ENCODE data around the gene ADGRL3.
A peak's percentile ranks its signal among the peaks of the same experiment; 100 is the strongest.

Gene ADGRL3

DNA sequence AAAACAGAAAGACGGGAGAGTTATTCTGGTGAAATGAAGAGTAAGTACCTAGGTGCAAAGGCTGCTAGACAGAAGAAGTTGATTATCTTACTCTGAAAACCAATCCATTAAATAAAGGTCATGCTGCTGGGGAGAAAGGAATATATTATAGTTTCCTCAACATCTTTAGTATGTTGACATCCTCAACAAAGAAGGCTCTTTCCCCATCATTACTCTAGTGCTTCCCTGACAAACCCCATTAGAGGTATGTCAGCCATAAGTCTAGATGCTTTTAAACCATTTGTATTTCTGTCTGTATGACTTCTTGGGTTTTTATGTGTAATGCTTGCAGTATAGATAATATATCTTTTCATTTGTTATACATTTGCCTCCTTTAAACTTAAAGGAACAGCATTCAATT, 75.9 kb downstream of the ADGRL3 start:
- no peak for DNase-seq

DNA sequence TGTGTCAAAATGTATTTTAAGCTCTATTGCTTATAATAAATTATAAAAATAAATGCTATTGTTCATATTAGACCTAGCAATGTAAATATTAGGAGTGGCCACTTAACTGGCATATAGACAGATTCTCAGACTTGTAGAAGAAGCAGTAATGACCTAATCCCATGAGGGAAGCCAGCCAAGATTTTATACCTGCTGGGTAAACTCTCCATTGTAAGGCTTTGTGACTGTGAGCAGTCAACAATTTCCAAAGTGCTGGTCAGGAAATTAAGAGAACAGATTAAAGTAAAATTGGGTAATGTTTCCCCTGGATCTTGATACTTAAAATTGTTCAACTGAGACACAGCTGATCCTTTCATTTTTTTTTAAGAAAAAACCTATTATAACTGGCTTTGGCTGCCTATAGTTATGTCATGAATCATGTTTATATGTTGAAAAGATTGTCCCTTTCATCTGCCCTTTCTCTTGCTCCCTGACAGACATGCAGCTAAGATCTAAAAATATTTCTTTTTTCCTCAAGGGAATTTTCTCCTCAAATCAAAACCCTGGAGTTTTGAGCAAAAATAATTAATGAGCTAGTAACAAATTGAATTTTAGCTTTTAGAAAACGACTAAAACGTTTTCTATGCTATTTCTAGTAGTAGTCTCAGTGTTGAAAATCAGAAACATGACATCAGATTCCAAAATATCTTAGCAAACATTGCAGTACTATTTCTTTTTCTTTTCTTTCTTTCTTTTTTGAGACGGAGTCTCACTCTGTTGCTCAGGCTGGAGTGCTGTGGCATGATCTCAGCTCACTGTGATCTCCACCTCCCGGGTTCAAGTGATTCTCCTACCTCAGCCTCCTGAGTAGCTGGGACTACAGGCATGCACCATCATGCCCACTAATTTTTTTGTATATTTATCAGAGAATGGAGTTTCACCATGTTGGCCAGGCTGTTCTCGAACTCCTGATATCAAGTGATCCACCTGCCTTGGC, 77.9 kb downstream of the ADGRL3 start:
- DNase-seq, result no peak

DNA sequence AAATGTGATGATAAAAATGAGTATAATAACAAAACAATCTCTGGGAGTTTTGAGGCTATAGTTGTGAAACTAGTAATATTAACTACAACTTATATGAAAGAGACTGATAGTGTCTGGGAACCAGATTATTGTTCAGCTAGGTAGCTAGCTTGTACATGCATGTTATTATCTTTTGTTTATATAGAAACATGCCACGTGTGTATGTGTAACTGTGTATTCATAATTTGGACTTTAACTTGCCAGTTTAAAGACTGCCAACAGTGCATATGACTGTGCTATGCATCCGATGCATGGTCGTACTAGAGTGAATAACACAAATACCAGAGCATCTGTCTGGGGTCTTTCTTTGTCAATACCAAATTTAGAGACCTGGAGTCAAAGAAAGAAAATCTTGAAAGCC, 92.2 kb downstream of the ADGRL3 start:
- no peak for DNase-seq

DNA sequence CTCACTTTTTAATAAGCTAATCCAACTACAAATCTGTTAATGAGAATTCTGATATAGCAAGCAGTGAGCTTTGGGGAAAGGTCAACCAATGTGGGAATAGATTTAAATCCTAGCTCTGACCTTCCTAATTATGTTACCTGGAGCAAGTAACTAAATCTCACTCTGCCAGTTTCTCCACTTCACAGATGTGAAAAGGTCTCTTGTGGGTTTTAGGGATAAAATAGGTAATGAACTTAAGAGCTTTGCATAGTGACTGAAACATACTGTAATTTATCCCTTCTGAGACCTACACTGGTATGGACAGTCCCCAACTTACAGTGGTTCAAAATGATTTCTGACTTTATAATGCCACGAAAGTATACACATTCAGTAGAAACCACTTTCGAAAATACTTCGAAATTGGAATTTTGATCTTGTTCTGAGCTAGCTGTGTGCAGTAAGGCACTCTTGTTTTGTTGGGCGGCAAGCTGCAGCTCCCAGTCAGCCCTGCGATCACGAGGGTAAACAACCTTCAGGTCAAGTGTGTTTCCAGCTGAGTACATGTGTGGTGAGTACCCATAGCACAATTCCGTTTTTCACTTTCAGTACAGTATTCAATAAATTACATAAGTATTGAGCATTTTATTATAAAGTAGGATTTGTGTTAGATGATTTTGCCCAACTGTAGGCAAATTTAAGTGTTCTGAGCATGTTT, 93.7 kb downstream of the ADGRL3 start:
- DNase-seq, result no peak

DNA sequence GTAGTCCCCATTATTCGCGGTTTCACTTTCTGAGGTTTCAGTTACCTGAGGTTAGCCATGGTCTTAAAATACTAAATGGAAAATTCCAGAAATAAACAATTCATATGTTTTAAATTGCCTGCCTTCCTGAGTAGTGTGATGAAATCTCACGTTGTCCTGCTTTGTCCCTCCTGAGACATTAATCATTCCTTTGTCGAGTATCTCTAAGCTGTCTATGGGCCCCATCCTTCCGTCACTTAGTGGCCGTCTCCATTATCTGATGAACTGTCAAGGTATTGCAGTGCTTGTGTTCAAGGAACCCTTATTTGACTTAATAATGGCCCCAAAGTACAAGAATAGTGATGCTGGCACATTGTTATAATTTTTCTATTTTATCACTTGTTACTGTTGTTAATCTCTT, 94.8 kb downstream of the ADGRL3 start:
- no peak for DNase-seq

DNA sequence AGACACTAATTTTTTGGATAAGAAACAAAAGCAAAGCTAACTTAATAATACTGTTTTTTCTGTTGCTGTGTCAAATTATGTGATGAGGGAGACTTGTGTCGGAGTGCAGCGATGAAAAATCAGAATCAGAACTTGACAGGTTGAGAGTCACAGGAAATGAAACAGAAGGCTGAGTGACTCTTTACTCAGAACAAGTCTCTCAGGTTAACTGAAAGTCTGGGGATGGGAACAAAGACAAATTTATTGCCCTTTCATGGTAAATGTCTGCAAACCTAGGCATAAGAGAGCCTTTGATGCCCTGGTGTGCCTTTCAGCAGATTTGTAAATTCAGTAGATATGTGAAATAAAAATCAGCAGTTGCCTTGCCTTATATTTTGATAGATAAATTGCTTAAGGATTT, 96.0 kb downstream of the ADGRL3 start:
- DNase-seq, result no peak

DNA sequence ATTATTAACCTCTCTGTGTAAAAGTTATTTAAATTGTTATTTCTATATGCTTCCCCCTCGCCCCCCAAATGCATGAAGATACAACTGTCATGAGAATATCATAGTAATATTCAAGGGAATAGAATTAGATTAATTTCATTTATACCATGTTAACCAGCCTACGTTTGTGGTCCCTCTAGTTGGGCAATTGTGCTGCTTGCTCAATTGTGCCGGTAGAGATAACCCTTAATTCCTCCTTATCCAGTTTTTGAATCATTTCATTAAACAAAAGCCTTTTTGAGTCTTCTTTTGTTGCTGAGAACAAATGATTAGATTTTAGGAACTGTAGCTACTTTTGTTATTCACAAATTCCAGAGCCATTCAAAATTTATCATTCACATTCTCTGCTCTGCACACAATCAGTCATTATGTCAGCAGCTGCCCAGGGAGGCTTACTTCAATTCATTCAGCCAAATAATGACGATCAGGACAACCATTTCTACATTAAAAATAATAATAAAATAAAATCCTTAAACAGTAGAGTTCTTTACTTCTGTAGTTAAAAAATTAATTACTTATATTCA, 98.1 kb downstream of the ADGRL3 start:
- no peak for DNase-seq

DNA sequence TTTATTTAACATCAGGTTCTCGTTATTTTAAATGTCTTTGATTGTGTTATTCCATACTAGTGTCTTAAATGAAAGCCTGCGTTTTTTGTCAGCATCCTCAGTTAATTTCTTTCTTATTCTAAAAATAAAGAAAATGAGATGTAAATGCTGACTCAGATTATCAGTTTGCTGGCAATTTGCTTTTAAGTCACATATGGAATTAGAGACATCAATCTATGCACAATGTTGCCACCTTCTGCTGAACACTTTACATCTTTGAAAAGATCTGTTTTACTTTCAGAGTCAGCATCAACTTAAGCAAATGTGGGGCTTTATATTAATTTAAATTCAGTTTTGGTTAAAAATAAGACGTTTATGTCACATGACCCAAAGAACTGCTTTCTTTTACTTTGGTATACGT, 99.2 kb downstream of the ADGRL3 start:
- DNase-seq, result no peak

DNA sequence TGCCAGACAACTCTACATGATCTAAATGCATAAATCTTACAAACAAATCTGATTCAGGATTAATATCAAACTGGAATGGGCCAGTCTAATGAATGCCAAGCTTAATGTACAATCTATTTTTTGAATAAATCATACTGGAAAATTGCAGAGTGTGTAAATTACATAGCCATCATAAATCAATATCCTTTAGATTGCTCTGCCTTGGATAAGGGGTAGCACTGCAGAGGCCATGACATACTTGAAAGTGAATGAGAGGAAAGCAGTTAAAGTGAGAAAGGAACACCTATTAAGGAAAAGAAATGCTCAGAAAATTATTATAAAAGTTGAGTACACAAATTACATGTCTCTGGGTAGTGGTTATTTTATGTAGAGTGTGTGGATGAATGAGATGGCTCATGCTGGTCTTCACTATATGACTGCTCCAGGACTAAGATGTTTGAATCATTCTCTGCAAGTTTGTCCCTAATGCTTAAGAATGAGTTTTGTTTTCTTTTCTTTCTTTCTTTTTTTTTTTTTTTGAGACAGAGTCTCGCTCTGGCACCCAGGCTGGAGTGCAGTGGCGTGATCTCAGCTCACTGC, 100.2 kb downstream of the ADGRL3 start:
- DNase-seq, result no peak

DNA sequence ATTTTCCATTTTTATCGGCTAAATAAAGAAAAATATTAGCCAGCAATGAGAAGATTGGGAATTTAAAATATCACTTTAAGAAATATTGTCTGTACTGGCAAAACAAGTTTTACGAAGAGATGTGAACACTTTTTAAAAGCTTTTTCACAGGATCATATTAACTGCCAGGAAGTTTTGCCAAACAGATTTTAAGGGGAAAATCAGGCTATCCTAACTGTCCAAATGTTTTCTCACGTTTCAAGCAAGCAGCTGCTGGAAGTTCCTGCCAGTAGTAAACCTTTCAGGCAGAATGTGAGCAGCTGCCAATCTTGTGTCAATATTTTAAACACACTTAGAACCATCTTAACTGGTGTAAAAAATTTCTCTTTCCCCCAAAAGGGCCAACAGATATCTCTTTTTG, 101.1 kb downstream of the ADGRL3 start:
- no peak for DNase-seq

DNA sequence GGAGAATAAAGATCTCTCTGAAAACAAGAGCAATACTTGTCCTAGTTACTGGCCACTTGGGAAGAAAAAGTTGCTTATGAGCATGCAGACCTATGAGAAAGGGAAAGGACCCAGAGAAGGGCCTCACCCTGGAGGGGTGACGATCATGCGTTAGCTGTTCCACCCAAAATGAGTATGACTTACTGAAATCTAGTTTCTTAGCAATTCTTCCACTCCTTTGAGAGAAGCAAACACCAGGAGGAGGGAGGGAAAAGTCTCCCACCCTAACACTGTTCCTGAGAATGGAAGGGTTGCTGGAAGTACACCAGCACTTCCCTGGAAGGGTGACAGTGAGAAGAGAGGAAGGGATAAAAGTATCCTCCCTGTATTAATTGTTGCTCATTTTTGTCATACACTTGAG, 107.9 kb downstream of the ADGRL3 start:
- DNase-seq, result no peak

DNA sequence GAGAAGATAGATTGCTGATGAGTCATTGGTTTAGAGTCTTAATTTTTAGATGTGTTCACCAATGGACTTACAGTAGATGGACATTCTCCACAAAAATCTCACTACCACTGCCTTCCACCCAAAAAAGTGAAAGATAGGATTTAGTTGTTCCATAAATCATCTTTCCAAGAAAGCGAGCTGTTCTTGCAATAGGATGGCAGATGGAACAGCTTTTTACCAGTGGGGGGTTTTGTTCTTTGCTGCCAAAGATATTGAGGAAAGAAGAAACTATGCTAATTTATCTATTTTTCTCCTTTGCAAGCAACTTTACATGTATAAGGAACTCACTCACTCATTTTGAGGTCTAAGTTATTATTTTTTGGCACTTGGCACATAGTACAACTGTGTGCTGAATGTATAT, 109.5 kb downstream of the ADGRL3 start:
- DNase-seq, result no peak

DNA sequence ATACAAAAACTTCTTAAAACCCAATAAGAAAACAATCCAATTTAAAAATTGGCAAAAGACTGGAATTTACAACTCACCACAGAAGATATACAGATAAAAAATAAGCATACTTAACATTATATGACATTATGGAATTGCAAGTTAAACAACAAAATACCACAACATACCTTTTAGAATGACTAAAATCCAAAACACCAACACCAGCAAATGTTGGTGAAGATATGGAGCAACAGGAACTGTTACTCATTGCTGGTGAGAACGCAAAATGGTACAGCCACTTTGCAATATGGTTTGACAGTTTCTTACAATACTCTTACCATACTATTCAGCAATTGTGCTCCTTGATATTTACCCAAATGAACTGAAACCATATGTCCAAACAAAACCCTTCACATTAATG, 112.4 kb downstream of the ADGRL3 start:
- no peak for DNase-seq

DNA sequence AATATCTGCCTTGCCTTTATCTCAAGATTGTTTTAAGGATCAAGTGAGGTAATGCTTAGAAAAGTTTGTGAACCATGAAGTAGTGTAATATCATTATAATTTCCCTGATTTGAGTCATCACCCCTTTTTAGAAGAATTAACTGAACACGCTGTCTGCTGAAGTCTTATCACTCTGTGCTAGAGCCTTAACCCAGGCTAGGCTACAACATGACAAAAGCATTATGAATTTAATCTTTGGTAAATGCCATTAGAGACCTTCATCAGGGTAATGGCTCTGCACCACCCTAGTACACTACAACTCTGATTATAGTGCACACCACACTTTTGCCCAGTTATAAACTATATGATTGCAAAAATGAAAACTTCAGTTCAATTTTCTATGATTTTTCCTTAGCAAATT, 118.3 kb downstream of the ADGRL3 start:
- no peak for DNase-seq

DNA sequence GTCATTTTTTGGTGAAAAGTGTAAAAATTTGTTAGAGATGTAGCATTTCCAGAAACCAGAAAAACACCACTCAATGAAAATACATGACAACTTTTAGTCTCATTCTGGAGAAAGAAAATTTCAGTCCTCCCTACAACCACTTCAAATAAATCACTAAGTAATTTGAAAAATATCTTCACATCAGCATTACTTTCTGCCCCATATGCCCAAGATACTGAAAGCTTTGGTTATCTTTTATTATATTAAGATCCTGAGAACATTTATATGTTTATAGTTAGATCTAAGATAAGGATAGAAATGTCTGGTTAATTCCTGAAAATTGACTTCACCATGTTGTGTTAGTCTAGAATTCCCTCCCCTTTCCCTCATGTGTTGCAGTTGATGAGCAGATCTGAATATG, 119.0 kb downstream of the ADGRL3 start:
- no peak for DNase-seq

DNA sequence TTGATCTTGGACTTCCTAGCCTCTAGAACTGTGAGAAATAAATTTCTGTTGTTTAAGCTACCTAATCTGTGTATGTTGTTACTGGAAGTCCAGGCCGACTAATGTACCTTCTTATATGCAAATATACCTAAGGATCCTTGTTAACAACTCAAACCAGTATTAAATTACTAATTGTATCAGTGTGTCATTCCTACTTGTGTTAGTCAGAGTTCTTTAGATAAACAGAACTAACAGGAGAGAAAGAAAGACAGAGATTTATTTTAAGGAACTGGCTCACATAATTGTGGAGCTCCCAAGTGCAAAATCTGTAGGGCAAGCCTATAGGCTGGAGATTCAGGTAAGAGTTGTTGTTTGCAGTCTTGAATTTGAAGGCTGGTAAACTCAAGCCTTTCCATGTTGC, 120.0 kb downstream of the ADGRL3 start:
- DNase-seq, result no peak

DNA sequence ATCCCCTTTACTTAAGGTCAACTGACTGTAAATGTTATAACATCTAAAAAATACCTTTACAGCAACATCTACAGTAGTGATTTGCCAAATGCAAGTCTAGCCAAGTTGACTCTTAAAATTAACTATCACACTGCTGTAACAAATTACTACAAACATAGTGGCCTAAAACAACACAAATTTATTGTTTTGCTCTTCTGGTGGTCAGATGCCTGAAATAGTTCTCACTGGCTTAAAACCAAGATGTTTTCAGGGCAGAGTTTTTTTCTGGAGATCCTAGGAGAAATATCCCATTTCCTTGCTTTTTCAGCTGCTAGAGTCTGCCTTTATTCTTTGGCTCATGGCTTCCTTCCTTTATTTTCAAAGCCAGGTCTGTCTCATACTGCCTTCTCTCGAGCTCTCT, 120.5 kb downstream of the ADGRL3 start:
- DNase-seq, result no peak

DNA sequence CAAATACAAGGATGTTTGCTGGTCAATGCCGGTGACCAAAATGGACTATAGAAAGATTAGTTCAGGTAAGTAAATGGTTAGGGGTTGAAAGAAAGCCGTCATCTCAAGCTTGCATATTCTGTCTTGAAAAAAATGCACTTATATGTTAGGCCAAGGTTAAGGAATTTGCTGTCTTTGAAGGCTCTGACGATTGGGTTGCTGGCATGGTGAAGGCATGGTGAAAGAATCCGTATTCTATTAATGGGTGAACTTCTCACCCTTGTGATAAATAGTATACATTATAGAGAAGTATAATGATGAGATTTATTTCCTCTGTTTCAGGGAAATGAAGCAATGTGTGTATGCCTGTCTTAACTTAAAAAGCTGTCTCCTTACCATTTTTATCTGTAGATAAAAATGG, 132.6 kb downstream of the ADGRL3 start:
- no peak for DNase-seq

DNA sequence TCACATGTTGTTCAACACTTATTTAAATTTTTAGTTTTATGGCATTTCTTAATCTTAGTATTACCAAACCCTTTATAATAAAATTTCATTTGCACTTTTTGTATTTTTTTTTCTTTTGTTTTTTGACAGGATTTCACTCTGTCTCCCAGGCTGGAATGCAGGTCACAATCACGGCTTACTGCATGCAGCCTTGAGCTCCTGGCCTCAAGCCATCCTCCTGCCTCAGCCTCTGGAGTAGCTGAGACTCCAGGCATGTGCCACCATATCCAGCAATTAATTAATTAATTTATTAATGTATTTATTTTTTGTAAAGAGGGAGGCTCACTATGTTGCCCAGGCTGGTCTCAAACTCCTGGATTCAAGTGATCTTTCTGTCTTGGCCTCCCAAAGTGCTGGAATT, 133.4 kb downstream of the ADGRL3 start:
- no peak for DNase-seq

DNA sequence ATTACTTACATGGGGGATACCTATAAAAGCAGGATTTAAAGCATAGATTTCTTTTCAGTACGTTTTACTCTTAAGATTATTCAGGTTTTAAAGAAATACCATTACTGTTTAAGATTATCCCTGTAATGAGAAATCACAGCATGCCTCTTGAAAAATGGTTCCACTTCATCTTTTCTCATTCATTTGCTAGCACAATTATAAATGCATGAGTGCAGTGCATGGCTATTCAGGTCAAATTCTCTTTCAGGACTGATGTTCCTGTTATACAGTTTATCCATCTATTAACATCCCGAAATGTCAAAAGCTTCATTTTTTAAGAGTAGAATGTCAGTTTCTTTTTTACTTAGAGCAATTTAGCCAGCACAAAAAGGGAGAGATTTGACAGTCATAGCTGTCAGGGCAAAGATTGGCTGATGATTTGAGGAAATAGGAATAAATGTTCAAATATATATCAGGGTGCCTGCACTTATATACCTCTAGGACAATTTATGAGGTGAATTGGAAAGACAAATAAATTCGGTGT, 135.2 kb downstream of the ADGRL3 start:
- no peak for DNase-seq

DNA sequence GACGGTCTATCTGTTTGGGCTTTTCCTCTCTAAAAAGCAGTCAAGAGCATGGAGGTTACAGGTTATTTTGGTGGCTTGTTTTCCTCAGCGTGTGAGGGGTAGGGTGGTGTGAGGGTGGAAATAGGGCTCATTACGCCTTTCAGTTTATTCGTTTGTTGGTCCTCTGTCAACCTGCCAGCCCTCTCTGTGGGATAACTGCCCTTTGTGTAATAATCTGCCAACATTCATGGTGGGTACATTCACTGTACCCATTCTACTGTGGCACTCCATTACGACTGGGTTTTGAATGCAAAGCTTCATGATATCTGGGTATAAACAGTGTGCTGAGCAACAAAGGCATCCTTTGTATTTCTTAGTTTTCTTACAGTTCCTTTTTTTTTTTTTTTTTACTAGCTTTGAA, 136.4 kb downstream of the ADGRL3 start:
- peak in 39 of 58 donors; percentile 2 to 70 (median 19) for DNase-seq

DNA sequence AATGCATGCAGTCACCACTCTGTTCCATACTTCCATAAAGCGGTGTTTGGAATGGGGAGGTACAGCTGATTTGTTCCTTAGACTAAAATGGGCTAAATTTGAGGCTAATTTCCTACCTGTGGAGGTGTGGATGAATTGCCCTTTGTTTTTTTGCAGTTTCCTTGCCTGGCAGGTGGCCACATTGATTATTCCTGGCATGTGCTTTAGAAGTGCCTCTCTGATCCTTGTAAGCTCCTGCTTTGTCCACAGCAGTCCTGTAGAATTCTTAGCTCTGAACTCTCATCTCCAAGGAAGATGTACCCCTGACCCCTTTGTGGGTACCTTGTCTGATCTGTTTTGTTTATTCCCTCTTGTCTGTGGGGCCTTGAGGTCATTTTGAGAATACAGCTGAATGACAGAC, 136.8 kb downstream of the ADGRL3 start:
- no peak for DNase-seq
